HG03108 (cell line): ENCODE measurements around the gene RBM47.

Experiments used
- ATAC-seq: cut with Tn5 transposase; IDR thresholded peaks from one replicate; pipeline ENCODE4 v1.9.1; 2021; ENCODE audit warnings: moderate library complexity; ENCODE audit not compliant: unreplicated experiment

RBM47 gene

GRCh38 chr4:40626183-40626990 lies 3.3 kb downstream of the RBM47 start:
- ATAC-seq: no peak

GRCh38 chr4:40623707-40624106 lies 6.0 kb downstream of the RBM47 start:
- ATAC-seq: no peak

- ATAC-seq: no peak
Observed at GRCh38 chr4:40622913-40623312, 6.8 kb downstream of the RBM47 start.

GRCh38 chr4:40621592-40622512 lies 7.8 kb downstream of the RBM47 start:
- peak; percentile 48 for ATAC-seq

GRCh38 chr4:40621229-40621591 lies 8.5 kb downstream of the RBM47 start:
- no peak for ATAC-seq

- no peak for ATAC-seq
Observed at GRCh38 chr4:40619600-40619999, 10.1 kb downstream of the RBM47 start.

- no peak for ATAC-seq
Observed at GRCh38 chr4:40617872-40618271, 11.8 kb downstream of the RBM47 start.

GRCh38 chr4:40614031-40614430 lies 15.6 kb downstream of the RBM47 start:
- ATAC-seq: no peak

GRCh38 chr4:40613456-40613855 lies 16.2 kb downstream of the RBM47 start:
- no peak for ATAC-seq

GRCh38 chr4:40612831-40613230 lies 16.8 kb downstream of the RBM47 start:
- ATAC-seq: no peak

GRCh38 chr4:40612283-40612682 lies 17.4 kb downstream of the RBM47 start:
- ATAC-seq: no peak

- no peak for ATAC-seq
Observed at GRCh38 chr4:40608628-40609027, 21.0 kb downstream of the RBM47 start.

- no peak for ATAC-seq
Observed at GRCh38 chr4:40607221-40607620, 22.4 kb downstream of the RBM47 start.

- no peak for ATAC-seq
Observed at GRCh38 chr4:40606239-40606767, 23.4 kb downstream of the RBM47 start.

GRCh38 chr4:40603281-40603680 lies 26.4 kb downstream of the RBM47 start:
- ATAC-seq: no peak

- ATAC-seq: no peak
Observed at GRCh38 chr4:40601641-40602040, 28.0 kb downstream of the RBM47 start.

GRCh38 chr4:40600850-40601249 lies 28.8 kb downstream of the RBM47 start:
- ATAC-seq: no peak

GRCh38 chr4:40599431-40599830 lies 30.2 kb downstream of the RBM47 start:
- no peak for ATAC-seq

- no peak for ATAC-seq
Observed at GRCh38 chr4:40596522-40596921, 33.1 kb downstream of the RBM47 start.

GRCh38 chr4:40595981-40596380 lies 33.7 kb downstream of the RBM47 start:
- ATAC-seq: no peak

- ATAC-seq: no peak
Observed at GRCh38 chr4:40594261-40595178, 35.1 kb downstream of the RBM47 start.
